SK-N-SH treated with all-trans-retinoic acid at 6 μM for 48 hours (cell line): ENCODE data around the gene TEP1.

Experiments
- CSDC2 ChIP-seq: fragments of 250-450 bp; sonication (Bioruptor Pico); IDR thresholded peaks from 2 replicates; pipeline ENCODE4 v1.5.0; 2020; ENCODE audit warnings: mild to moderate bottlenecking, moderate library complexity
- ZFP30 ChIP-seq: fragments of 450-650 bp; formaldehyde crosslinking; IDR thresholded peaks from 2 replicates; pipeline ENCODE4 v1.5.0; 2022; ENCODE audit warnings: mild to moderate bottlenecking, moderate library complexity
- TF ChIP-seq, protein P1 (sequence below): fragments of 250-450 bp; sonication (Bioruptor Pico); IDR thresholded peaks from 2 replicates; pipeline ENCODE4 v1.5.0; 2020; ENCODE audit warnings: mild to moderate bottlenecking, moderate library complexity
- TF ChIP-seq, protein P2 (sequence below): fragments of 250-450 bp; sonication (Bioruptor Pico); IDR thresholded peaks from 2 replicates; pipeline ENCODE4 v1.5.1; 2020; ENCODE audit warnings: low read depth, mild to moderate bottlenecking, moderate library complexity

DNA sequence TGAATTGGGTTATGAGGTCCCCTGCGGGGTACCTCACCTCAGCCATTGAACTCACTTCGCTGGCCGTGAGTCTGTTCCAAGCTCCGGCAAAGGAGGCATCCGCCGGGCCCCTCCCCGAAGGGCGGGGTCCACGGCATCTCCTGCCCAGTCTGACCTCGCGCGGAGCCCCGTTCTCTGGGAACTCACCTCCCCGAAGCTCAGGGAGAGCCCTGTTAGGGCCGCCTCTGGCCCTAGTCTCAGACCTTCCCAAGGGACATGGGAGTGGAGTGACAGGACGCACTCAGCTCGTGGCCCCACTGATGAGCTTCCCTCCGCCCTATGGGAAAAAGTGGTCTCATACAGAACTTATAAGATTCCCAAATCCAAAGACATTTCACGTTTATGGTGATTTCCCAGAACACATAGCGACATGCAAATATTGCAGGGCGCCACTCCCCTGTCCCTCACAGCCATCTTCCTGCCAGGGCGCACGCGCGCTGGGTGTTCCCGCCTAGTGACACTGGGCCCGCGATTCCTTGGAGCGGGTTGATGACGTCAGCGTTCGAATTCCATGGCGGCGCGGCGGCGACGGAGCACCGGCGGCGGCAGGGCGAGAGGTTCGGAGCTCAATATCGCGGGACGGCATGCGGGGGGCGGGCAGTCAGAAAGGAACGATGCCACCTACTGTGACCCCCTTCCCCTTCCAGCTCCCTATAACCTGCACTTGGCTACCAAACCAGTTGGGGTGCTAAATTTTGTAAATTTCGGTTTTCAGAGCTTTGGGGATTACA lies 70.0 kb downstream of the TEP1 start, which contains the start of gene PARP2:
- TF ChIP-seq CSDC2 (0 out of 2 replicates have a peak, but pooled peaks have one; percentile 4), ZFP30 (peak; percentile 55; the same call in 1 of the 2 replicates)
- TF ChIP-seq, protein P1, sequence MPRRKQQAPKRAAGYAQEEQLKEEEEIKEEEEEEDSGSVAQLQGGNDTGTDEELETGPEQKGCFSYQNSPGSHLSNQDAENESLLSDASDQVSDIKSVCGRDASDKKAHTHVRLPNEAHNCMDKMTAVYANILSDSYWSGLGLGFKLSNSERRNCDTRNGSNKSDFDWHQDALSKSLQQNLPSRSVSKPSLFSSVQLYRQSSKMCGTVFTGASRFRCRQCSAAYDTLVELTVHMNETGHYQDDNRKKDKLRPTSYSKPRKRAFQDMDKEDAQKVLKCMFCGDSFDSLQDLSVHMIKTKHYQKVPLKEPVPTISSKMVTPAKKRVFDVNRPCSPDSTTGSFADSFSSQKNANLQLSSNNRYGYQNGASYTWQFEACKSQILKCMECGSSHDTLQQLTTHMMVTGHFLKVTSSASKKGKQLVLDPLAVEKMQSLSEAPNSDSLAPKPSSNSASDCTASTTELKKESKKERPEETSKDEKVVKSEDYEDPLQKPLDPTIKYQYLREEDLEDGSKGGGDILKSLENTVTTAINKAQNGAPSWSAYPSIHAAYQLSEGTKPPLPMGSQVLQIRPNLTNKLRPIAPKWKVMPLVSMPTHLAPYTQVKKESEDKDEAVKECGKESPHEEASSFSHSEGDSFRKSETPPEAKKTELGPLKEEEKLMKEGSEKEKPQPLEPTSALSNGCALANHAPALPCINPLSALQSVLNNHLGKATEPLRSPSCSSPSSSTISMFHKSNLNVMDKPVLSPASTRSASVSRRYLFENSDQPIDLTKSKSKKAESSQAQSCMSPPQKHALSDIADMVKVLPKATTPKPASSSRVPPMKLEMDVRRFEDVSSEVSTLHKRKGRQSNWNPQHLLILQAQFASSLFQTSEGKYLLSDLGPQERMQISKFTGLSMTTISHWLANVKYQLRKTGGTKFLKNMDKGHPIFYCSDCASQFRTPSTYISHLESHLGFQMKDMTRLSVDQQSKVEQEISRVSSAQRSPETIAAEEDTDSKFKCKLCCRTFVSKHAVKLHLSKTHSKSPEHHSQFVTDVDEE (CRISPR knock-in tag), result no peak
- TF ChIP-seq, protein P2, sequence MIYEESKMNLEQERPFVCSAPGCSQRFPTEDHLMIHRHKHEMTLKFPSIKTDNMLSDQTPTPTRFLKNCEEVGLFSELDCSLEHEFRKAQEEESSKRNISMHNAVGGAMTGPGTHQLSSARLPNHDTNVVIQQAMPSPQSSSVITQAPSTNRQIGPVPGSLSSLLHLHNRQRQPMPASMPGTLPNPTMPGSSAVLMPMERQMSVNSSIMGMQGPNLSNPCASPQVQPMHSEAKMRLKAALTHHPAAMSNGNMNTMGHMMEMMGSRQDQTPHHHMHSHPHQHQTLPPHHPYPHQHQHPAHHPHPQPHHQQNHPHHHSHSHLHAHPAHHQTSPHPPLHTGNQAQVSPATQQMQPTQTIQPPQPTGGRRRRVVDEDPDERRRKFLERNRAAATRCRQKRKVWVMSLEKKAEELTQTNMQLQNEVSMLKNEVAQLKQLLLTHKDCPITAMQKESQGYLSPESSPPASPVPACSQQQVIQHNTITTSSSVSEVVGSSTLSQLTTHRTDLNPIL, result peak; percentile 58; the same call in 1 of the 2 replicates
